Retina (tissue), 1 donor: ENCODE results near the gene RAB8B.

ENCODE experiments used
- DNase-seq: peaks from one replicate; pipeline ENCODE4 v3.0.0-alpha.2; 2016

The RAB8B gene

DNA sequence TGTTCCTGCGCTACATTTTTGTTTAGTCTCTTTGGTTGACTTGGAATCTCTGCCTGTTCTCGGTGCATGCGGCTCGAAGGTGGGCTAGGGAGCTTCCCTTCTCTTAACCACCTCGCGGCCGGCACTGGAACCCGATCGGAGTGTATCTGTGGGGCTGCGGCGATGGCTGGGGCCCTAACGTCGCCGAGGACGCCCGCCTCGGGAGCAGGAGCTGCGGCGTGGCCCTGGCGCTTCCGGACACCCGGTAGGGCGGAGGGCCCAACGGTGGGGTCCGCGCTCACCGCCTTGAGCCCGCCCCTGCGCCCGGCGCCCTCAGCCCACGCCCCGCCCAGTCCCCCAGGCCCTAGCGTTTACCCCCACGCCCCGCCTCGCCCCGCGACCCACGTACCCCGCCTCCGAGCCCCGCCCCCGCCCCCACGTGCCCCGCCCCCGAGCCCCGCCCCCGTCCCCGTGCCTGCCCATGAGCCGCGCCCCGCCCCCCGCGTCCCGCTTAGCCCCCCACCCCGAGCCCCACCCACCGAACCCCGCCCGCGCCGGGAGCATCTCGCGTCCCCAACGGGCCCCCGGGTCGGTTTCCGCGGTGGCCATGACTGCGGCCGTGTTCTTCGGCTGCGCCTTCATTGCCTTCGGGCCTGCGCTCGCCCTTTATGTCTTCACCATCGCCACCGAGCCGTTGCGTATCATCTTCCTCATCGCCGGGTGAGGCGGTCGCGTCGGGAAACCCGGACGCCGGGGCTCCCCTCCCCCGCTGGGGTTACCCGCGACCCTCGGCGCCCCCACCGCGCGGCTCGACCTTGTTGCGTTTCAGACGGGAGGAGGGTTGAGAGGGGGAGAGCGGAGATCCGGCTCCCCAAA lies 87.9 kb downstream of the RAB8B start, which contains the start of gene APH1B:
Gene APH1B, plus strand, starts transcription at position 568 of the 855 bp plus-strand sequence. Its CDS starts 19 bp downstream, at position 587.
- DNase-seq, result peak; percentile 88

DNA sequence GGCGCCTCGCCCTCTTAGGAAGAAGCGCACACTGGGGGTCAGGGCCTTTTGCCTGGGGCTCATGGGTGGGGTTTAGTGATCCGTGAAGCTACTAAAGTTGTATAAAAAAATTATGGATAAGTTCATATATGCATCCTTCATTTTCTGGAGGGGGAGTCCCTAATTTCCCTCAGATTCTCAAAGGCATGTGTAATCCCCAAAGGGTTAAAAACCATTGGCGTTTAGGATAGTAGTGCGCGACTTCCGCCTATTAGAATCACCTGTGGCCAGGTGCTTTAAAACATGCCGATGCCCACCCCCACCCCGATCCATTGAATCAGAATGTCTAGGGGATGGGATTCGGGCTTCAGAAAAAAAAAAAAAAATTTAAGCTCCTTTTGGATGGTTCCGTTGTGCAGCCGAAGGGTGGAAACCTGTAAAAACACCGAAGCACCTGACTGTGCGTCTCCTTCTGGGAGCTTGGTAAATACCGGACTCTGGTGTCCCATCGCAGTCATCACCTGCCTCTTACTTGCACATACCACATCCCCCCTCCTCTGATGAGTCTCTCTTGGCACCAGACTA lies 88.6 kb downstream of the RAB8B start:
- DNase-seq, result peak; percentile 32

DNA sequence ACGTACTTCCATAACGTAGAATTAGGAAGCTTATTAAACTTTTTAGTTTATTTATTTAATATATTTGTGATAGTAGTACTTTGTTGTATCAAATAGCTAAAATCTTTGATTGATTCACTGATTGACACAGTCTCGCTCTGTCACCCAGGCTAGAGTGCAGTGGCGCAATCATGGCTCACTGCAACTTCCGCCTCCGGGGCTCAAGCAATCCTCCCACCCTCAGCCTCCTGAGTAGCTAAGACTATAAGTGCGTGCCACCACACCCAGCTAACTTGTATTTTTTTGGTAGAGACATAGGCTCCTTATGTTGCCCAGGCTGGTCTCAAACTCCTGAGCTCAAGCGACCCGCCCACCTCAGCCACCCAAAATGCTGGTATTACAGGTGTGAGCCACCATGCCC lies 93.7 kb downstream of the RAB8B start:
- DNase-seq, result no peak

DNA sequence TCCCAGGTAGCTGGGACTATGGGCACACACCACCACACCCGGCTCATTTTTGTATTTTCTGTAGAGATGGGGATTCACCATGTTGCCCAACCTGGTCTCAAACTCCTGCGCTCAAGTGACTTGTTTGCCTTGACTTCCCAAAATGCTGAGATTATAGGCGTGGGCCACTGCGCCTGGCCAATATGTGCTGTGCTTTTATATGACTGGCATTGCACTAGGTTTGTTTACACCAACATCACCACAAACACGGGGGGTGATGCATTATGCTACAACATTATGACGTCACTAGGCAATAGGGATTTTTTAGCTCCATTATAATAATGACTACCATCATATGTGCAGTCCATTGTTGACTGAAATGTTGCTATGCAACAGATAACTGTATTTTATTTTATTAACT lies 94.9 kb downstream of the RAB8B start:
- DNase-seq, result no peak

DNA sequence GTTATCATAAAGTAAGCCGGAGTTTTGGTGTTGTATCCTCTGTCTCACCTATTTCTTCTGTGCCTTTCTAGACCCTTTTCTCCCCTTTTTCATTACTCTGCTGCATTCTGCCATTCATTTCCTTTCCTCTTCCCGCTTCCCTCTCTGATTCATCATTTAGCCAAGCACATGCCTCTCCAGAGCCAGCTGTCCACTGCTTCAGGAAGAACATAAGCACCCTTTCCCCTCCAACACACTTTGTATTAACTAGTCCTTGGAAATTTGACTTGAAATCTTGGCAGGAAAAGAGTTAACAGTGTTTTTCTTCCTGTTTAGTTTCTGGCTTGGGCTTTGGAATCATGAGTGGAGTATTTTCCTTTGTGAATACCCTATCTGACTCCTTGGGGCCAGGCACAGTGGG lies 97.7 kb downstream of the RAB8B start:
- DNase-seq, result no peak

DNA sequence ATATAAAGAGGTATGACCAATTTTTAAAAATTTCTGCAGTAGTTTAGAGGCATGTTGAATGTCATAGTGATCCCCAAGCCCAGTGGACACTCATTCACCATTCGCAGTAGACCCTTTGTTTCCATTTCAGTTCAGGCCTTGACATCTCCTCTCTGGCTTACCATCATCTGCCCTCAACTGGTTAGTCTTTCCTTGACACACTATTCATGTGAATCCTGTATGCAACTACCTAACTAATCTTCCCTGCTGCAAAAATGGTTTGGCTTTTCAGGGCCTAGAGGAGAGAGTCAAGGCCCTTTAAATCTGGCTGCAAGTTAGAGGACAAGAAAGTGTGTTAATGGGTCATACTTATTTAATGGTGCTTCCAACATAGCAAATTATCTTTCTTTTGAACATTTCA lies 98.9 kb downstream of the RAB8B start:
- no peak for DNase-seq

DNA sequence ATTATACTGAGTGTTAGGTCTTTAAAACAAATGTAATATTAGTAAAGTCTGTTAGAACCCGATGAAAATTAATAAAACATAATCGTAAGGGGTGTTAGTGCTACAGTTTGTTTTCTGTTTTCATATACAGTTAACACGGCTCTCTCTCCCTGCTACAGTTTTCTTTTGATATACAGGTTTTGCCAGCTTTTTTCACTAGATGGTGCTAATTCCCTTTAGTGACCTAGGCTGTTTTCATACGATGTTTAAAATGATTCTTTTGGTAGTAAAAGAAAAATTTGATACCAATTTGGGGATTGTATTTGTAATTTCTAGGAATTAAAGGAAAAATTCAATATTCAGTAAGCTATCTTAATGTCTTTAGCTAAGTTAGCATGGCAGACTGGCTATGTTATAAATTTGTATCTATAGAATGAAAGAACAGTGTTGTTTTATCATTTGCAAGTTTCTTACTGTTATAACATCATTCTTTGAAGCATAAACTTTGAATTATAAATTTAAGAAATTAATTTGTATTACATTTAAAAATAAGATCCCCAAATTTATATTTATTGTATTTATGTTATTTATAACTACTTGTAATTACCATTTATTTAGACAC lies 99.5 kb downstream of the RAB8B start:
- peak; percentile 39 for DNase-seq

DNA sequence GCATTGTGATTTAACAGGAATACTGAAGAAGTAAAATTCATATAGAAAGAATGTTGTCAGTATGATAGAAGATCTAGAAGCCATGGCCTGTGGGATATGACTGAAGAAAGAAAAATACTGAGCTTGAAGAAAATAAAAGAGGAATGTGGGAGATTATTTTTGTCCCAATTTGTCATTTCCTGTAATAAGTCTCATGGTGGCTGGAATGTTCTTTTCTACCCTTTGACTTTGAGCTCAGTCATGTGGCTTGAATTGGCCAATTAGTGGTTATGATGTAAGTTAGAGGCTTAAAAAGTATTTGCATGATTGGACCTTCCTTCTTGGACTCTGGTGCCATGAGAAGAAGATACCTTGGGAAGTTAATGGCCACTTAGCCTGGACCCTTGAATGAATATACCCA lies 102.1 kb downstream of the RAB8B start:
- DNase-seq, result no peak

DNA sequence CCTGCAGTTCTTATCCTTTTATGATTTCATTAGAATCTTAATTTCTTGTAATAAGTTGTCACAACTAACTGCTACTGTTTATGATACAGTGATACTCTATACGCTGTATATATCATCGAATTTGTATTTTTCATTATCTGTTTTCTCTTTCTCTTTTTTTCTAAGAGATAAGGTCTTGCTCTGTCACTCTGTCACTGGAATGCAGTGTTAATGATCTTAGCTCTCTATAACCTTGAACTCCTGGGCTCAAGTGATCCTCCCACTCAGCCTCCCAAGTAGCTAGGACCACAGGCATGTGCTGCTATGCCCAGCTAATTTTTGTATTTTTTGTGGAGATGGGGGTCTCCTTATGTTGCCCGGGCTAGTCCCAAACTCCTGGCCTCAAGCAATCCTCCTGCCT lies 102.8 kb downstream of the RAB8B start:
- DNase-seq, result no peak

DNA sequence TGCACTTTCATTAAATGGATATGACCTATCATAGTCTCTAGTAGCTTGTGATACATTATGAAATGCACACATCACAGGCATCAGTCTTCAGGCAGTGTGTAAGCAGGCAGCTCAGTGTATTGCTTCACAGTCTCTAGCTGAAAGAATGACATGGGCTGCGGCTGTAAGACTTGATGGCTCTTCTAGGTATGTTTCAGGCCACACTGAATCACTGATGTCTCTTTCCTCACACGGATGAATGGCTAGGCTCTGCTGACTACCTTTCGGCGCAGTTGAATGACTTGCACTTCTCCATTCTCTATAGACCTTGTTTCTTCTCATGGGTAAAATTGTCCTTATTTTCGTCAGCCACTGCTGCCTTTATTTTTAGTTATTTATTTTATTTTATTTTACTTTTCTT lies 103.4 kb downstream of the RAB8B start:
- DNase-seq, result no peak

DNA sequence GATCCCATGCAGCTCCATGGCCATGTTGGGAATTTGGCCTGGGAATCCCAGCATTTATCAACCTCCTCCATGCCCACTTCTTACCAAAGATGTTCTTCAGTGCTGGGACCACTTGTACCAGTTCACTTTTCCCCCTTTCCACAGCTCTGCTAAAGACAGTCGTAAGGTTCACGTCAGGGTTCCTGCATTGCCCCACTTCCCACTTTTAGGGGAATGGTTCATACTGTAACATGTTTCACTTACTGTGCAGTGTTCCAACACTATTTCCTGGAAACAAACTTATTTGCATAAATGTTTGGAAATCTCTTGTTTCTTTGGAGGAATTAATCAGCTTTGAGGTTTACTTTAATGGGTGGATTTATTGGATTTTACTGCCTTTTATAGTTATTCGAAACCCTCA lies 105.0 kb downstream of the RAB8B start:
- no peak for DNase-seq

DNA sequence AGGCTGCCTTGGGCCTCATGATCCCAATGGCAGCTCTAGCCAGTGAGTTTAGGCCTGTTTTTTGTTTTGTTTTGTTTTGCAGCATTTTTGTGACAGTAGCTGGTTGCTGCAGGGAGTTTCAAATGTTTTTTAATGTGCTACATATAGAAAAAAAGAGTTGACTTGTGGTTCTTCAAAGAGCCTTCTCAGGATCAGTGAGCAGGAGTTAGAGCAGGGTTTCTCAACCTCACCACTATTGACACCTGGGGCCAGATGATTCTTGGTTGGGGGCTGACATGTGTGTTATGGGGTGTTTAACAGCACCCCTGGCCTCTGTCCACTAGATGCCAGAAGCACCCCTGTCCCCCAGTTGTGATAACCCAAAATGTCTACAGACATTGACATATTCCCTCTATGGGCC lies 105.9 kb downstream of the RAB8B start:
- no peak for DNase-seq

DNA sequence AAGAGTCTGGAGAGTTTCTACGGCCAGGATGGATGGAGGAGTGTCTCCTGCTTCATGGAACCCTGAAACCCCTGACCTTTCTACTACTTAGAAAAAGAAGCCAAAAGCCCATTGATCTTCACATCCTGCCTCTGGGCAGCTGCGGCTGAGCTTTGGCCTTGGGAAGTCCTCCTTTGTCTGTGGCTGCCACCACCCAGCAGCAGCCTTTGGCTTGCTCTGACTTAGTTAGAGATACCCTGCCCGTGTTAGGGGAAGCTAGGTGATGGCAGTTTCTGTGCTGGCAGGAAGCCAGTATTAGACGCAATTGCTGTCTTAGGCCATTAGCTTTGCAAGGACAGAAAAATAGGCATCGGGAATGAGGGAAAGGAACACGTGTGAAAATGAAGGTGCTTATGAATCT lies 106.8 kb downstream of the RAB8B start:
- DNase-seq, result peak; percentile 13

DNA sequence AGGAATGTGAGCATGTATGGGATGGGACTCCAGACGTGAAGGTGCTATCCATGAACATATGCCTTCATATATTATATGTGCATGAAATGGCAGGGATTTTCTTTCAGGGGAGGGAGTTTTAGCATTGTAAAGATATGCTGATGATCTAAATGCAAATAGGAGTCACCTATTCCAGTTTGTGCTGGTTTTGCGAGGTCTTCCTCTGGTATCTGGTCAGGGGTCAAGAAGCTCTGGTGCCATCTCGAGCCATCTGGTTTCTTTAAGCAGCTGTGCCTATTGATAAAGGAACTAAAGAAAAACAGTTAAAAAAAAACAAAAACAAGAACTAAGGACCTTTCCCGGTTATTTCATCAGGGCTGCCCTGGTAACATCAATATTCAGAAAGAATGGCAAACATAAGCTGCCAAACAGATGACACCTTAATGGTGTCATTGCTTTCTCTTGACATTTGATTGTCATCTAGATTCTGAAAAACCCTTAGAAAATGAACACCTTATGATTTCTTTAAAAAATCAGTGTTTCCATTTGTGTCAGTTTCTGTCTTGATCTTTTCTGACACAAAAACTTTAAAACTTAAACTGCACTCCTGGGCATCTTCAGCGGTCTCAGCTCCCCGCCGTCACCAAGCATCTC lies 110.7 kb downstream of the RAB8B start:
- DNase-seq, result no peak

DNA sequence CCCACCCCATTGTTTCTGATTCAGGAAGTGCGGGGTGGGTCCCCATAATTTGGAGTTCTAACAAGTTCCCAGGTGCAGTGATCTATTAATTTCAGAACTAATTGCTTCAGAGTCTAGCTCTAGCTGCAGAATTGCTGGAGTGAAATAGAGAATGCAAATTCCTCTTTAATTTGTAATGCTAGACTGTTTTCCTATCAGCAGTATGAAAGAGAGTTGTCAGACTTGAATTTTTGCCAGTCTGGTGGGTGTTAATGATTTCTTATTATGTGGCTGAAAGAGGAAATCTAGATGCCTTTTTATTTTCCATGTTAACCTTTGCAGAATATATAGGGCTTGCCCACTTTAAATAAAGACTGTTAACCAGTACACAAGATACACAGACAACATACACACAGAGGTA lies 111.7 kb downstream of the RAB8B start:
- DNase-seq, result no peak

DNA sequence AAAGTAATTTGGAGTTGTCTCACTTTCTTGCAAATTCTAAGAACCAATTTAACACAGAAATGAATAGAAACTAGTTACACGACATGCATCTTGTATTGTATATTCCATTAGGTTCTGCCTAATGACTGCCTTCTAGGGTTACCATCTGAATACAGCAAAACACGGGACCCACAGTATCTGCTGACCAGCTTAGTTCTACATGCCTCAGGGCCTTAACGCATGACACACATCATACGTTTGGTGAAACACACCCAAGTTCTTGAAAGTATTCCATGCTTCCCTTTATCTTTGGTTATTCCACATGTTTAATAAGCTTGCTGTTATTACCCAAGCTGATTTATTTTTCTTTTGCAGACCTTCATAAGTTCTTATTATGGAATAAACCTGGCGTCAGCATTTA lies 115.9 kb downstream of the RAB8B start:
- DNase-seq, result no peak

DNA sequence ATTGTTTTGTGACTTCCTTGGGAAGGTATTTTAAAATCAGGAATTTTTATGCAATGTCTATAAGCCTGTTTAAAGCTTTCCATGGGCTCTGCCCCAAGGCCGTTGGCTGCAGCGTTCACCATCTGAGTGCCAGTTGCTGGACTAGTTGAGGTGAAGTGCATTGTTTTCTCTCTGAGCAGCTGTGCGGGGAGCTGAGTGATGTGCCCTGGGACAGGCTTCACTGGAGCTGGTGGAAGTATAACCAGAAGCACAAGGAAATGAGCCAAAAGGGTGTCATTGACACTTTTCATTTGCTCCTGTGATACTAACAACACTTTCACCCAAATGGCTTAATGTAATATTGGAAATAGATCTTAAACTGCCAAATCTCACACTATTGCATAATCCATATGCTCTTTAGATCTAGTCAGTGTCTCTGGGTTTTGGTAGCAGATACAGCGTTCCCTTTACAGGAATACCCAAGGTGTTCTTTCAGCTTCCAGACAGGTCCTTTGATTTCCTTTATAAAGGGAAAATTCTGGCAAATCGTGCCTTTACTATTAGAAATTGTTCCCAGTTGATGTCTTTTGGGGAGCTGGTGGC lies 117.2 kb downstream of the RAB8B start:
- no peak for DNase-seq

DNA sequence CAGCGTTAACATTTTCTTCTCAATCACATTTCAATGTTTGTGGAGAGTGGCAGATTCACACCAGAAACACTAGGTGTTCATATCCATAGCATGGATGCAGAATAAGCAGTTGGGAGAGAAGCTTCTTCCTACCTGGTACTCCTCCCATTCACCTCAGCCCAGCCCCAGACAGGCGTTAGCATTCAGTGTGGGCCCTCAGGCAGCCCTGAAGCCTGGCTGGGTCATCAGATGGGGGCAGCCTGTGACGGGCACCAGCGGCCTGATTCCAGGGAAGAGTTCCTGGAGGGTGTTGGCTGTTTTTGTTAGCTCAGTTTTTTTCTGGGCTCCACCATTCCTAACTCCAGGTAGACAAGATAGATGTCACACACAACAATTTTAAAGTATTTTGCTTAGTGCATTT lies 119.1 kb downstream of the RAB8B start:
- no peak for DNase-seq

DNA sequence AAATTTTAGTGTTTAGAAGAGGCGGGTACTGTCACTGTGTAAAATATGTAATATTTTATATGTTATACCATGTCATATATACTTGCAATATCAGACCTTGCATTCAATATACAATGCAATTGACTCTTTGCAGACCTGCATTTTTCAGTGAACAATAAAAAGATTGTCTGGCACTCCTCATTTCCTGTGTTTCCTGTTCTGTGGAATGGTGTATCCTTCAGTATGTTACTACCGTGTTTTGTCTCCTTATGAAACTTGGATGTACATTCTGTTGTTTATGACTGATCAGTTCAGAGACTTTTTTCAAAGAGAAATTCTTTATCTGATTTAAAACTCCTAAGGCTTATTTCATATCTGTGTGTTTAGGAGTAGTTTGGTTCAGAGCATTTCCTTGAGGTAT lies 119.5 kb downstream of the RAB8B start:
- DNase-seq, result no peak

DNA sequence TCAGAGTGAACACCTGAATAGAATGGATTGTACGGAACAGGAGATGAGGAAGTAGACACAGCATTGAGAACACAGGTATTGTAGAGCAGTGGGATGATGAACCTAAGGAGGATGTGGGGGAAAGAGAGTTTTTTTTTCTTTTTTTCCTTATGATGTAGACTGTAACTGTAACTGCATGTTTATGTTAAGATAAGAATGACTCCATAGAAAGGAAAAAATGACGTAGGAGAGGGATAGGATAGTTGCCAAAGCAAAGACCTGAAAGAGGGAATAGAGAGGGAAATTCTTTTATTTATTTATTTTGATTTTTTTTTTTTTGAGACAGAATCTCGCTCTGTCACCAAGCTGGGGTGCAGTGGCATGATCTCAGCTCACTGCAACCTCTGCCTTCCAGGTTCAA lies 121.2 kb downstream of the RAB8B start:
- no peak for DNase-seq

DNA sequence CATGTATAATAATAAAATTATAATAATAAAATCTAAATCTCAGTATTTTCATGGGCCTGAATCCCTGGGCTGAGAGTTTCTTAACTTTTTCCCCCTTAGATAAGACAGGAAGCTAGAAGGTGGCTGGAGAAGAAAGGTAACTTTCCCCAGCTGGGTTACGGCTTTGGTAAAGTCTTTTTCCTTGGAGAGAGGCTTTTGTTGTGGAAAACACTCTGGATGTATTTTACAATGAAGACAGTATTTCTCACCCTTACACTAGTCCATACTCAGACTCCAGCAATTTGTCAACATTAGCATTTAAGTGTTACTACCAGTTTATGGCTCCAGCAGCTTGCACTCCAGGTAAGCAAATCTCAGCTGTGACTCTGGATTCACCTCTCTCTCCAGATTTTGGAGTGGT lies 122.9 kb downstream of the RAB8B start:
- no peak for DNase-seq

DNA sequence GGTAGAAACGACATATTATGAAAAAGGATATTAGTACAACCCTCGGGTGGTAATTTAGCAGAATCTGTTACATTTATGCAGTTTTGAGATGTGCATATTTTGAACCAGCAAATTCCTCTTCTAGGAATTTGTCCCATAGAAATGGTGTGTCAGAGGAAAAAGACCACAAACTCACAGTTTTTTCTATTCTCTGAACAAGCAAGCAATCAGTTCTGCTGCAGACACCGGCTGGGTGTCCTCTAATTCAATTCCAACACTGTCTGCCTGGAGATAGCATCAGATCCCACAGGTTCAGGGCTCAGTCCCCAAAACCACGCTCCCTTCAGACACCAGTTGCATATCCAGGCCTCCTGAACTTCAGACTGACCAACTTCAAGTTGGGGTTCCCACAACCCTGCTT lies 124.4 kb downstream of the RAB8B start:
- DNase-seq, result no peak

DNA sequence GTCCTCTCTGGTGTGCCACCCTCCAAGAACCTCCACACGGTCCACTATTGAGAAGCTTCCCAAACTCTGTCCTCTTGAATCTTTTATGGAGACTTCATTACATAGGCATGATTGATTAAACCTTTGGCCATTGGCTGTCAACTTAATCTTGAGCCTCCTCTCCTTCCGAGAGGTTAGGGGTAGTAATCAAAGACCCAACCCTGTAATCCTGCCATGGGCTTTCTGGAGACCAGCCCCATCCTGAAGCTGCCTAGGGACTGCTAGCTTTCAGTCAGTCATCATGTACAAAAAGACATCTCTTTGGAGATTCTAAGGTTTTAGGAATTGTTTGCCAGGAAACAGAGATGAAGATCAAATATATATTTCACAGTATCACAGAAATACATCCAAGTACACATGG lies 125.0 kb downstream of the RAB8B start:
- no peak for DNase-seq
